Measurements from ENCODE around the gene CYP2W1. TPM values are rescaled to one million over a fixed set of nuclear protein-coding genes. Genes with fewer than 3 reads are reported as not detected.
A peak's percentile ranks its signal among the peaks of the same experiment; 100 is the strongest.

The CYP2W1 gene
- total and polyA plus RNA-seq, 8 donors: 0.12 to 0.76 (median 0.35) TPM; not detected in 1

DNA sequence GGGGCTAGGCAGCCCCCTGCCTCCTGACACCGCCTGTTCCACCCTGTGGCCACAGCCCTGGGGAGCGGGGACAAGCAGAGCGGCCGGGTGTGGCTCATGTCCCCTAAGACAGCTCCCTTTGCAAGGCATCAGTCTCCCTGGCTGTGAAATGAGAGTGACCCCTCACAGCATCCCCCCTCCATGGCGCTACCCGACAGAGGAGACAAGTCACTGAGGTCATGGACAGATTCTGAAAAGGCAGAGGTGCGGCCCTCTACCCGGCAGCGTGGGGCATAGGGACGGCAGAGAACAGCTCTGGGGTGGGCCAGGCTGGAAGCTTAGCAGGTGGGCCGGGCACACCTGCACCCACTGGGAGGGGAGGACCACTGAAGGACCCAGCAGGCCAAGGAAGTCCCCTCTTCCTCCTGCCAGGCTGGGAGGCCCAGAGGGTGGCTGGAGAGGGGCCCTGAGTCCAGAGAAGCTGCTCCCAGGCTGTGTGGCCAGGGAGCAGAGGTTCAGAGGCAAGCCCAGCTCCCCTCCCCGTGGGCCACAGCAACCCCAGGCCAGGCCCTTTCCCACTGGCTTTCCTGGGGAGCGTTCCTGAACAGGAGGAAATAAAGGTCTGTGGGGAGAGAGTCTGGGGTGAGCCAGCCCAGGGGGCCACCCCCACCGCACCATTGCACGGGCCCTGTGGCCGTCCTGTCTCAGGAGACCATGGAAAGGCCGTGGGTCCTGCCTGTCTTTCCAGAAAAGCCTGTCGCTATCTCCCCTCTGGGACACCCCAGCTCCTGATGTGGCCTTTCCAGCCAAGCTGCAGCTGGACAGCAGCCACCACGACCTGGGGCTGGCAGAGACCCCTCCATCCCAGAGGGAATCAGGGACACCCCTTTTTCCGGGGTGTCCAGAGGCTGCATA is 30.2 kb upstream of the CYP2W1 start:
- DNase-seq (peak in 3 of 6 donors; percentile 23 to 62 (median 50)), FAIRE-seq (no peak), ATAC-seq (no peak)
- 71 to 87% methylated on average over 18 to 20 of the region's 20 CpGs for WGBS, 2 donors
- TF ChIP-seq CTCF (IDR thresholded peaks at IDR 0.05): no peak
- H3K27ac ChIP-seq: no peak overlapping the region
- H3K27me3 ChIP-seq: no peaks in the 10 kb centered on the region
- peak overlapping the region in 1 of 4 donors; percentile 66 for H3K4me3 ChIP-seq
- H3K4me1 ChIP-seq: peaks cover 0 to 8% (median 0%) of the 10 kb centered on the region in 3 donors
- no peaks in the 10 kb centered on the region for H3K36me3 ChIP-seq
- intact Hi-C loops (cut with DNase I): loop anchor here in 1 of 3 donors (10.0 kb wide), 1 partner anchor 48 kb away; no protein-coding TSS in a partner anchor
- H3K9me3 ChIP-seq: no peaks in the 10 kb centered on the region

GRCh38 chr7:953547-954327 is 29.2 kb upstream of the CYP2W1 start:
- intact Hi-C loops (cut with DNase I): loop anchor here in 1 of 3 donors (10.0 kb wide), 1 partner anchor 49 kb away; no protein-coding TSS in a partner anchor
- H3K27me3 ChIP-seq: no peaks in the 10 kb centered on the region
- peak in 4 of 6 donors; percentile 53 to 87 (median 63) for DNase-seq
- no peak for TF ChIP-seq CTCF (IDR thresholded peaks at IDR 0.05)
- no peak for FAIRE-seq
- H3K4me3 ChIP-seq: peak overlapping the region; percentile 21 to 66 (median 38)
- no peaks in the 10 kb centered on the region for H3K9me3 ChIP-seq
- 3 to 11% methylated on average over 21 to 77 of the region's 78 CpGs for WGBS, 2 donors
- peak; percentile 55 to 81 (median 74) for ATAC-seq
- H3K27ac ChIP-seq: peak overlapping the region in 2 of 4 donors; percentile 12 to 30
- H3K4me1 ChIP-seq: peaks cover 0 to 8% (median 0%) of the 10 kb centered on the region in 3 donors
- H3K36me3 ChIP-seq: no peaks in the 10 kb centered on the region

GRCh38 chr7:954330-955238 is 28.4 kb upstream of the CYP2W1 start, which contains the start of gene ADAP1:
Gene ADAP1, minus strand, starts transcription at chr7:954680. Its CDS starts 203 bp downstream, at chr7:954477.
- peak within 1 kb of the TSS; percentile 21 to 66 (median 38) for H3K4me3 ChIP-seq
- 8 to 14% methylated on average over 37 to 115 of the region's 115 CpGs for WGBS, 2 donors
- peak; percentile 29 to 75 (median 68) for ATAC-seq
- H3K27me3 ChIP-seq: no peaks in the 10 kb centered on the region
- FAIRE-seq: no peak
- H3K4me1 ChIP-seq: peaks cover 0 to 8% (median 0%) of the 10 kb centered on the region in 3 donors
- peak in 3 of 6 donors; percentile 47 to 83 (median 77) for DNase-seq
- H3K9me3 ChIP-seq: no peaks in the 10 kb centered on the region
- intact Hi-C loops (cut with DNase I): loop anchor here in 1 of 3 donors (10.0 kb wide), 1 partner anchor 50 kb away; no protein-coding TSS in a partner anchor
- TF ChIP-seq CTCF (IDR thresholded peaks at IDR 0.05): no peak
- H3K27ac ChIP-seq: peak within 1 kb of the TSS in 2 of 4 donors; percentile 12 to 30
- H3K36me3 ChIP-seq: no peaks in the 10 kb centered on the region

- Histone ChIP-seq H3K36me3 (no peaks in the 10 kb centered on the region), H3K4me1 (peaks cover 0 to 8% (median 0%) of the 10 kb centered on the region in 3 donors), H3K27ac (no peak overlapping the region), H3K4me3 (no peak overlapping the region), H3K27me3 (no peaks in the 10 kb centered on the region), H3K9me3 (no peaks in the 10 kb centered on the region)
- no peak for ATAC-seq
- 71 to 85% methylated on average over 10 of the region's 10 CpGs for WGBS, 2 donors
- FAIRE-seq: no peak
- intact Hi-C loops (cut with DNase I): loop anchor here in 1 of 3 donors (10.0 kb wide), 1 partner anchor 51 kb away; no protein-coding TSS in a partner anchor
- peak in 3 of 6 donors; percentile 11 to 45 (median 28) for DNase-seq
- TF ChIP-seq CTCF (IDR thresholded peaks at IDR 0.05): no peak
These were observed 26.9 kb upstream of the CYP2W1 start for GRCh38 chr7:956031-956430.

Measured in pancreas (tissue), 10 donors.